Suprapubic skin (tissue), 3 donors: Measurements from ENCODE around the gene TEC.

ENCODE experiments used
- POLR2A ChIP-seq, 2 donors: fragments of 450-650 bp; IDR thresholded peaks; one replicate each; pipeline ENCODE4 v1.6.1; 2017; ENCODE audit warnings: antibody characterized with exemption in 2 of 2, mild to moderate bottlenecking in 2 of 2, moderate library complexity in 2 of 2
- TF ChIP-seq, protein P1 (sequence below), 2 donors: fragments of 200-600 bp in 1 of 2; fragments of 450-650 bp in 1 of 2; sonication (generic) in 1 of 2; IDR thresholded peaks; one replicate each; pipeline ENCODE4 v1.5.1; 2016 to 2019; ENCODE audit warnings: antibody characterized with exemption in 2 of 2, mild to moderate bottlenecking in 1 of 2, moderate library complexity in 1 of 2

DNA sequence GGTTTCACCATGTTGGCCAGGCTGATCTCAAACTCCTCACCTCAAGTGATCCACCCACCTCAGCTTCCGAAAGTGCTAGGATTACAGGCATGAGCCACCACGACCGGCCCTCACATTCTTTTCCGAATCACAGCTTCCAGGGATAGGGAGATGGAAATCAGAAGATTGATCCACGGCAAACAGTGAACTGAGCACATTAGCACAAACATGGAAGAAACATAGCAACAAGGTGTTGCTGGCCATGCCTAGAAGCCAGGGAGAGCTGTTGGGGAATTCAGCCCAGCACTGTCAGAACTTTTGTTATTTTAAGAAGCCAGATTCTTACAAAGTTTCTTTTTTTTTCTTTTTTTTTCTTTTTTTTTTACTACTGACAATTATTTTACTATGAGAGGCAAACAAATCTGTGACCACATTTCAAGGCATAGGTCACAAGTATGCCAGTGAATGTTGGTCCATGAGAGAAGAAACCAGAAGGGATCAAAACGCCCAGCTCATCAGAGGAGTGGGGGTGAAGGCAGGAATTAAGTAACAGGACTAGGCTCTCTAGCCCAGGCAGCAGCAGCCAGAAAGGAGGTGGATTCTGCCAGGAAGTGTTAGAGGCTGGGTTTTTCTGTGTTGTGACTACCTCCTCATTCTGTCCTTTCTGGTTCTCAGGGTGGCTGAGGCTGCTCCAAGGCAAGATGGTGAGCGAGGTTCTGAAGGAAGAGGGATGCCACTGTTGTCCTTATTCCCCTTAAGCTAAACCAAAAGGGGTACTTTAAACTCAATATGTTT lies 44.1 kb downstream of the TEC start:
- TF ChIP-seq, protein P1, sequence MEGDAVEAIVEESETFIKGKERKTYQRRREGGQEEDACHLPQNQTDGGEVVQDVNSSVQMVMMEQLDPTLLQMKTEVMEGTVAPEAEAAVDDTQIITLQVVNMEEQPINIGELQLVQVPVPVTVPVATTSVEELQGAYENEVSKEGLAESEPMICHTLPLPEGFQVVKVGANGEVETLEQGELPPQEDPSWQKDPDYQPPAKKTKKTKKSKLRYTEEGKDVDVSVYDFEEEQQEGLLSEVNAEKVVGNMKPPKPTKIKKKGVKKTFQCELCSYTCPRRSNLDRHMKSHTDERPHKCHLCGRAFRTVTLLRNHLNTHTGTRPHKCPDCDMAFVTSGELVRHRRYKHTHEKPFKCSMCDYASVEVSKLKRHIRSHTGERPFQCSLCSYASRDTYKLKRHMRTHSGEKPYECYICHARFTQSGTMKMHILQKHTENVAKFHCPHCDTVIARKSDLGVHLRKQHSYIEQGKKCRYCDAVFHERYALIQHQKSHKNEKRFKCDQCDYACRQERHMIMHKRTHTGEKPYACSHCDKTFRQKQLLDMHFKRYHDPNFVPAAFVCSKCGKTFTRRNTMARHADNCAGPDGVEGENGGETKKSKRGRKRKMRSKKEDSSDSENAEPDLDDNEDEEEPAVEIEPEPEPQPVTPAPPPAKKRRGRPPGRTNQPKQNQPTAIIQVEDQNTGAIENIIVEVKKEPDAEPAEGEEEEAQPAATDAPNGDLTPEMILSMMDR (IDR thresholded peaks at IDR 0.05) = no peak
- no peak for TF ChIP-seq POLR2A (IDR thresholded peaks at IDR 0.05)
